BLaER1 (cell line): ENCODE measurements around the gene MSI2.

ENCODE experiments used
- H3K27ac ChIP-seq: shearing (Covaris generic); formaldehyde crosslinking; 2 replicates; pipeline ENCODE4 v1.8.1; 2022
- H3K27me3 ChIP-seq: shearing (Covaris generic); formaldehyde crosslinking; 2 replicates; pipeline ENCODE4 v1.8.1; 2022
- H3K36me3 ChIP-seq: shearing (Covaris generic); formaldehyde crosslinking; 2 replicates; pipeline ENCODE4 v1.8.1; 2022
- H3K4me1 ChIP-seq: shearing (Covaris generic); formaldehyde crosslinking; 2 replicates; pipeline ENCODE4 v1.8.1; 2022
- H3K4me2 ChIP-seq: shearing (Covaris generic); formaldehyde crosslinking; 2 replicates; pipeline ENCODE4 v1.8.1; 2022
- H3K4me3 ChIP-seq: shearing (Covaris generic); formaldehyde crosslinking; 2 replicates; pipeline ENCODE4 v1.8.1; 2022
- H3K9ac ChIP-seq: shearing (Covaris generic); formaldehyde crosslinking; 2 replicates; pipeline ENCODE4 v1.8.1; 2022
- H3K9me3 ChIP-seq: shearing (Covaris generic); formaldehyde crosslinking; 2 replicates; pipeline ENCODE4 v1.8.1; 2022
- H4K20me1 ChIP-seq: shearing (Covaris generic); formaldehyde crosslinking; 2 replicates; pipeline ENCODE4 v1.8.1; 2022
- Cebpa-rat ChIP-seq: shearing (Covaris generic); IDR thresholded peaks from 2 replicates; pipeline ENCODE4 v1.8.1; 2022

Gene MSI2

GRCh38 chr17:57701124-57701523, 444.8 kb downstream of the MSI2 start:
- no peaks in the 10 kb centered on the region for H4K20me1 ChIP-seq
- H3K27me3 ChIP-seq, result no peaks in the 10 kb centered on the region
- no peak overlapping the region for H3K4me3 ChIP-seq
- peaks cover 5% of the 10 kb centered on the region for H3K9me3 ChIP-seq
- no peak overlapping the region for H3K27ac ChIP-seq
- H3K4me2 ChIP-seq, result no peak overlapping the region
- H3K36me3 ChIP-seq, result peaks cover 16% of the 10 kb centered on the region; the same call in 1 of the 2 replicates
- peaks cover 32% of the 10 kb centered on the region for H3K4me1 ChIP-seq
- no peak for TF ChIP-seq Cebpa-rat
- no peak overlapping the region for H3K9ac ChIP-seq

DNA sequence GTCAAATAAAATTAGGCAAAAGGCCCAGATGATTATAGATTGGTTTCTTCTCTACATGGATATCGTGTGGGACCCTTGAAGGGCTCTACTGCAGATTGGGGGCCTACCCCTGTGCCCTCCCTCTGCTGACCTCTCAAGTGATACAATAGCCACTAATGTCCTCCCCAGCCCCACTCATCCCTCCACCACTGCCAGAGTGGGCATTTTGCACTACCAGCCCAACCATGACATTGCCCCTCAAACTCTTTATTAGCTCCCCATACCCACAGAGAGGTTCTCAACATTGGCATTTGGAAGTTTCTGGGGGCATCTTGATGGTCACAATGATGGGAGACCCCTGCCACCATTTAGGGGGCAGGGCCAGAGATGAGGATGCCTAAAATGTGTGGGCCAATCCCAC, 446.9 kb downstream of the MSI2 start:
- no peak overlapping the region for H3K27ac ChIP-seq
- no peak overlapping the region for H3K4me2 ChIP-seq
- H3K9me3 ChIP-seq, result no peaks in the 10 kb centered on the region
- no peaks in the 10 kb centered on the region for H3K27me3 ChIP-seq
- peaks cover 12% of the 10 kb centered on the region; the same call in 1 of the 2 replicates for H3K36me3 ChIP-seq
- H4K20me1 ChIP-seq, result no peaks in the 10 kb centered on the region
- H3K4me3 ChIP-seq, result no peak overlapping the region
- H3K4me1 ChIP-seq, result peaks cover 34% of the 10 kb centered on the region
- no peak overlapping the region for H3K9ac ChIP-seq
- TF ChIP-seq Cebpa-rat, result no peak

GRCh38 chr17:57704448-57704847, 448.1 kb downstream of the MSI2 start:
- no peaks in the 10 kb centered on the region for H3K27me3 ChIP-seq
- H3K9ac ChIP-seq, result no peak overlapping the region
- no peaks in the 10 kb centered on the region for H4K20me1 ChIP-seq
- H3K9me3 ChIP-seq, result no peaks in the 10 kb centered on the region
- TF ChIP-seq Cebpa-rat, result no peak
- H3K4me1 ChIP-seq, result peaks cover 37% of the 10 kb centered on the region
- H3K4me3 ChIP-seq, result no peak overlapping the region
- peaks cover 12% of the 10 kb centered on the region; the same call in 1 of the 2 replicates for H3K36me3 ChIP-seq
- no peak overlapping the region for H3K27ac ChIP-seq
- H3K4me2 ChIP-seq, result no peak overlapping the region

DNA sequence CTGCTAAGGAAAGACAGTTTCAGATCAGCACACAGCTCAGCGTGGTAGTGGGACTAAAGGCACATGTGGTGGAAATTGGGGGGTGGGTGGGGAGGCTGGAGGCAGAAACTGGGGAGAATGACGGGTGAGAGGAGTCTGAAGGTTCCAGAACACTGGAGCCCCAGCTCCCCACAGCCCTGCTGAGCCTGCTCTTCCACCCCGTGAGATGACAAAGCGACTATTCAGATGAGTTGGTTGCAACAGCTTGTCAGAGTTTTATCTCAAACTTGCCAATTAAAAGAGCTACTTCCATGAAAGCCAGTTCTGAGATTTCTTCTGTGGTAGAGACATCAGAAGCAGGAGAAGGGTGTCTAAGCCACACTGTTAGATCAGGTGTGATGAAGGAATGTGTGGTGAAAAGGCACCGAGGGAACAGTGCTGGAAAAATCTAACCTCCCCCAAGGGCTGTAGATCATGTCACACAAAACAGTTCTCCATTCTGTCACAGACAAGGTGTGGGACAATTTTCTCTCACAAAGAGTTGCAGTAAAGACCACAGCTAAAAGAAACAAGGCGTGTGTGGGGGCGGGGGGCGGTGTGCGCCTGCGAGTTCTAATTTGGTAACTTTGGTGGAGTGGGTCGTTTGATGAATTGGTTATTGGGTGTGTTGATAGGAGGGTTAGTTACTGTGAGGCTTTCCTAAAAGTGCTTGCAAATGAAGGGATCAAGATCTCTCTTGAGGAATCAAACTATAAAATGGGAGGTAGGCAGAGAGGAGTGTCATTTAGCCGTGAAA, 449.8 kb downstream of the MSI2 start:
- Histone ChIP-seq H3K27ac (no peak overlapping the region), H3K9me3 (peaks cover 7% of the 10 kb centered on the region), H3K36me3 (peaks cover 12% of the 10 kb centered on the region; the same call in 1 of the 2 replicates), H3K27me3 (no peaks in the 10 kb centered on the region), H3K4me3 (no peak overlapping the region), H3K9ac (no peak overlapping the region), H3K4me1 (peaks cover 37% of the 10 kb centered on the region), H3K4me2 (peak overlapping the region; percentile 91), H4K20me1 (no peaks in the 10 kb centered on the region)
- no peak for TF ChIP-seq Cebpa-rat

DNA sequence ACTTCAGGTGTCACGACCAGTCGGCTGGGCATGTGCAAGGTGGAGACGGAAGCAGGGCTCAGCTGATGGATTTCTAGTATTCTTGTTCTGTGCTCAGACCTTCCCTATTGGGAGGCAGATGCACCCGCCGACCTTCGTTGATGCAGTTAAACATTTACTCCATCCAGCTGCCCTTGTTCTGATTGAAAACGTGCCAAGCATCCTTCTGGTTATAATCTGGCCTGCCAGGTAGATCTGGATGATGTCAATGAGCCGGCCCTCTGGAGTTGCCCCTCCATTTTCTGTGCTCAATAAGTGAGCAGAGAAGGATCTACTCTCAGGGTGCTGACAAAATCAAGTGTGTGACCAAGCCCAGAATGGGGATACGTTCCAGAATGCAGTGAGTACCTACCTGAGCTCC, 450.4 kb downstream of the MSI2 start:
- Histone ChIP-seq H3K4me2 (peak overlapping the region; percentile 91), H3K27ac (no peak overlapping the region), H3K9me3 (peaks cover 7% of the 10 kb centered on the region), H4K20me1 (no peaks in the 10 kb centered on the region), H3K9ac (no peak overlapping the region), H3K36me3 (peaks cover 11% of the 10 kb centered on the region; the same call in 1 of the 2 replicates), H3K27me3 (no peaks in the 10 kb centered on the region), H3K4me1 (peaks cover 37% of the 10 kb centered on the region), H3K4me3 (no peak overlapping the region)
- TF ChIP-seq Cebpa-rat, result no peak

DNA sequence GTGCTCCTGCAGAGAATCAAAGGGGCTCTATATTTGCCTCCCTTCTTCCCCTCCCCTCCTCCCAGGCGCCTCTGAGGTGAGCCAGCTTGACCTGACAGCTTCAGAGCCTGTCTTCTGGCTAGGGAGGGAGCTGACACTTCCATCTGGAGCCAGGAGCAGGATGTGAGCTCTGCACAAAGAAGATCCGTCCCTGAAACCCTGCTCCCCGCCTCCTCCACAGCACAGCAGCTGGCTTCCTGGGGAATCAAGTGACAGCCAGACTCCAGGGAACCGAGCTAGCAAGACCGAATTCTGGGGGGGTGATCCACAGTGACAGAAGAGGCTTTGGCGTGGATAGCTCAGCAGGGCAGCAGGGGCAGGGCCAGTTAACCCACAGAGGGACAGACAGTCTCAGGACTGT, 451.6 kb downstream of the MSI2 start:
- Histone ChIP-seq H3K9me3 (peaks cover 7% of the 10 kb centered on the region), H3K9ac (peak overlapping the region; percentile 47; the same call in 1 of the 2 replicates), H3K4me1 (peaks cover 37% of the 10 kb centered on the region), H4K20me1 (no peaks in the 10 kb centered on the region), H3K27me3 (no peaks in the 10 kb centered on the region), H3K27ac (peak overlapping the region; percentile 73), H3K4me2 (peak overlapping the region; percentile 91), H3K4me3 (peak overlapping the region; percentile 37), H3K36me3 (0 out of 2 replicates have a peak, but pooled peaks cover 4% of the 10 kb centered on the region)
- no peak for TF ChIP-seq Cebpa-rat

DNA sequence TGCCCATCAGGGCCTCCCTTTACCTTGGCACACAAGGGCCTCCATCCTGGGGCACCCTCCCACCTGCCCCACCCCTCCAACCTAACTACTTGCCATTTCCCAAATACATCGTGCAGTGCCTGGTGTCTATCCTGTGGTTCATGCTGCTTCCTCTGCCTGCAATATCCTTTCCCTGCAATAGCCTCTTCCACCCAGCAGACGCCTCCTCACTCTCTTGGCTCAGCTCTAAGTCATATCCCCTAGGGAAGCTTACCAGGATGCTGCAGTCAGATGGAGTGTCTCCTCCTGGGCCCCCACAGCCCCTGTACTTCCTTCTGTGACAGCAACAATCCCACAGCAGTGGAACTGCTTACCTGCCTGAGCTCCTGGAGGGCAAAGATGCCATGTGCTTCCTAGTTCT, 452.1 kb downstream of the MSI2 start:
- H3K4me3 ChIP-seq, result no peak overlapping the region; the same call in 1 of the 2 replicates
- no peak for TF ChIP-seq Cebpa-rat
- H3K36me3 ChIP-seq, result 0 out of 2 replicates have a peak, but pooled peaks cover 4% of the 10 kb centered on the region
- H3K27ac ChIP-seq, result peak overlapping the region; percentile 73
- peak overlapping the region; percentile 91 for H3K4me2 ChIP-seq
- H3K9ac ChIP-seq, result peak overlapping the region; percentile 47; the same call in 1 of the 2 replicates
- H4K20me1 ChIP-seq, result no peaks in the 10 kb centered on the region
- peaks cover 7% of the 10 kb centered on the region for H3K9me3 ChIP-seq
- peaks cover 37% of the 10 kb centered on the region for H3K4me1 ChIP-seq
- H3K27me3 ChIP-seq, result no peaks in the 10 kb centered on the region

DNA sequence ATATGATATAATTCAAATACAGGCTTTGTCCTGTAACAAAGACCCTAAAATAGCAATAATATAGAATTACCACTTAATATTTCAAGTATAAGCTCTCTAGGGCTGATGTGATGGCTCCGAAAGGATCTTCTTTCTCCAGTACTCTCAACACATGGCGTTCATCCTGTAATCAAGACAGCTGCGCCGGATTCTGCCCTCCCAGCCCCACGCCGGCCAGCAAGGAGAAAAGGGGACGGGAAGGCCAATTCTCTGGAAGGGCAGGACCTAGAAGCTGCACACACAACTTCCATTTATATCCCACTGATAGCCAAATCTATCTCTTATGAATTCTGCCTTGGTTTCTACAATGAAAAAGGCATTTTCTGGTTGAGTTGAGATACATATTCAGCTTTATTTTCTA, 456.8 kb downstream of the MSI2 start:
- Histone ChIP-seq H3K4me2 (no peak overlapping the region), H3K9me3 (peaks cover 7% of the 10 kb centered on the region), H3K27ac (no peak overlapping the region), H3K27me3 (no peaks in the 10 kb centered on the region), H3K36me3 (no peaks in the 10 kb centered on the region), H4K20me1 (no peaks in the 10 kb centered on the region), H3K4me3 (no peak overlapping the region), H3K9ac (no peak overlapping the region), H3K4me1 (peaks cover 16% of the 10 kb centered on the region)
- no peak for TF ChIP-seq Cebpa-rat

GRCh38 chr17:57714665-57715180, 458.4 kb downstream of the MSI2 start:
- Histone ChIP-seq H3K4me1 (peaks cover 20% of the 10 kb centered on the region), H3K9ac (no peak overlapping the region), H3K36me3 (no peaks in the 10 kb centered on the region), H3K27me3 (no peaks in the 10 kb centered on the region), H3K4me2 (no peak overlapping the region), H3K9me3 (peaks cover 6% of the 10 kb centered on the region), H4K20me1 (no peaks in the 10 kb centered on the region), H3K4me3 (no peak overlapping the region), H3K27ac (no peak overlapping the region)
- no peak for TF ChIP-seq Cebpa-rat

GRCh38 chr17:57715981-57716380, 459.7 kb downstream of the MSI2 start:
- Histone ChIP-seq H3K4me2 (0 out of 2 replicates have a peak overlapping the region, but pooled peaks have one; percentile 18), H3K4me1 (peaks cover 33% of the 10 kb centered on the region), H4K20me1 (no peaks in the 10 kb centered on the region), H3K36me3 (no peaks in the 10 kb centered on the region), H3K4me3 (no peak overlapping the region), H3K27me3 (no peaks in the 10 kb centered on the region), H3K27ac (no peak overlapping the region), H3K9me3 (no peaks in the 10 kb centered on the region), H3K9ac (no peak overlapping the region)
- TF ChIP-seq Cebpa-rat, result no peak
